Measurements from ENCODE around the gene TOM1L2. TPM values are rescaled to one million over a fixed set of nuclear protein-coding genes. Genes with fewer than 3 reads are reported as not detected.
A peak's percentile ranks its signal among the peaks of the same experiment; 100 is the strongest.

The TOM1L2 gene
- total RNA-seq, 1 experiment from 2014 or later: 35.5 TPM

DNA sequence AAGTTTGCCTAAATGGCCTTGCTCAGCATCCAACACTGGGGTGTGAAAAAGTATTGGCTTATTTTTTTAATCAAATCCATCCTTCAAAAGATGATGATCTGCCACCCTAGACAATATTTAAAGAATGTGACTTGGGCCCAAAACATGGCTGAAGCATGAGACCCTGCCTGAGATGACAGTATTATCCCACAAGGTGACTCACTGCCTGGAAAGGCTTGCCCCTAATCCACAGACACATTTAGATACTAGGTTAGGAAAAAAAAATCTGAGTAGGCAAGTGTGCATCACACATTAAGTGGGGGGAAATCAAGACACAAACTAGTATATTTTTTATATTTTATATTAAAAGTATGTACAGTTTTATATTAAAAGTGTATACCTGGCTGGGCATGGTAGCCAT lies 38.4 kb downstream of the TOM1L2 start:
- no peaks in the 10 kb centered on the region for H3K36me3 Mint-ChIP-seq (ENCODE audit: insufficient read depth, unreplicated experiment)
- H3K27me3 Mint-ChIP-seq (ENCODE audit: insufficient read depth, unreplicated experiment): no peaks in the 10 kb centered on the region
- BruUV-seq (replicated peaks): no TSS peak
- no peak overlapping the region for H3K27ac Mint-ChIP-seq (ENCODE audit: unreplicated experiment)
- Histone ChIP-seq H3K9me3 (no peaks in the 10 kb centered on the region), H3K36me3 (ENCODE audit: control insufficient read depth, insufficient read depth, low read length) (no peaks in the 10 kb centered on the region), H3K4me1 (peaks cover 65% of the 10 kb centered on the region), H3K27me3 (replicated peaks; ENCODE audit: control insufficient read depth, insufficient read depth, low read length) (no peaks in the 10 kb centered on the region), H3K4me3 (ENCODE audit: low read depth, low read length) (no peak overlapping the region)
- H3K9me3 Mint-ChIP-seq (ENCODE audit: unreplicated experiment): no peaks in the 10 kb centered on the region
- intact Hi-C loops (cut with micrococcal nuclease; ENCODE audit: unreplicated experiment): no loop called here
- no peak overlapping the region for H3K4me3 Mint-ChIP-seq (ENCODE audit: unreplicated experiment)
- TF ChIP-seq, protein P1, sequence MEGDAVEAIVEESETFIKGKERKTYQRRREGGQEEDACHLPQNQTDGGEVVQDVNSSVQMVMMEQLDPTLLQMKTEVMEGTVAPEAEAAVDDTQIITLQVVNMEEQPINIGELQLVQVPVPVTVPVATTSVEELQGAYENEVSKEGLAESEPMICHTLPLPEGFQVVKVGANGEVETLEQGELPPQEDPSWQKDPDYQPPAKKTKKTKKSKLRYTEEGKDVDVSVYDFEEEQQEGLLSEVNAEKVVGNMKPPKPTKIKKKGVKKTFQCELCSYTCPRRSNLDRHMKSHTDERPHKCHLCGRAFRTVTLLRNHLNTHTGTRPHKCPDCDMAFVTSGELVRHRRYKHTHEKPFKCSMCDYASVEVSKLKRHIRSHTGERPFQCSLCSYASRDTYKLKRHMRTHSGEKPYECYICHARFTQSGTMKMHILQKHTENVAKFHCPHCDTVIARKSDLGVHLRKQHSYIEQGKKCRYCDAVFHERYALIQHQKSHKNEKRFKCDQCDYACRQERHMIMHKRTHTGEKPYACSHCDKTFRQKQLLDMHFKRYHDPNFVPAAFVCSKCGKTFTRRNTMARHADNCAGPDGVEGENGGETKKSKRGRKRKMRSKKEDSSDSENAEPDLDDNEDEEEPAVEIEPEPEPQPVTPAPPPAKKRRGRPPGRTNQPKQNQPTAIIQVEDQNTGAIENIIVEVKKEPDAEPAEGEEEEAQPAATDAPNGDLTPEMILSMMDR (IDR thresholded peaks at IDR 0.05; ENCODE audit: insufficient read depth in 1 of 2, low read depth in 1 of 2, low read length in 1 of 2, severe bottlenecking in 1 of 2, unreplicated experiment in 1 of 2): no peak
- CTCF ChIA-PET: no interaction called here
- DNase-seq: peak in 1 of 2 experiments; percentile 2
- POLR2A ChIA-PET: no interaction called here
- H3K4me1 Mint-ChIP-seq (ENCODE audit: low read depth, unreplicated experiment): peaks cover 43% of the 10 kb centered on the region

DNA sequence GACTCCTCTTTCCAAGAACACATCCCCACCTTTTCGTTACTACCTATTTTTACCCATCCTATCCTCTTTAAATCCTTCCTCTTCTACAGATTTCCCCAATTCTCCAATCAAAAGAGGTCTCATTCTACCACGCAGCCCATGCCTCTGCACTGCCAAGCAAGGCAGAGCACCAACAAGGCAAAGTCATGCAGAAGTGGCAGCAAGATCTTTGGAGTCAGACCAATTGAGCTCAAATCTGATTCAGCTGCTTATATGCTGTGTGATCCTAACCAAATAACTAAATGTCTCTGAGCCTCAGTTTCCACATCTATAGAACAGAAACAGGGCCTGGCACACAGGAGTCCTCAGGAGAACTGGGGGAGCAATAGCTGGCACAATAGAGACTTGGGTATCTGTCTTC lies 41.0 kb downstream of the TOM1L2 start:
- peaks cover 52% of the 10 kb centered on the region for H3K4me1 ChIP-seq
- TF ChIP-seq, protein P1 (IDR thresholded peaks at IDR 0.05; ENCODE audit: insufficient read depth in 1 of 2, low read depth in 1 of 2, low read length in 1 of 2, severe bottlenecking in 1 of 2, unreplicated experiment in 1 of 2): no peak
- H3K36me3 ChIP-seq (ENCODE audit: control insufficient read depth, insufficient read depth, low read length): no peaks in the 10 kb centered on the region
- peak in 1 of 2 experiments; percentile 3 for DNase-seq
- no TSS peak for BruUV-seq (replicated peaks)
- no peak overlapping the region for H3K4me3 Mint-ChIP-seq (ENCODE audit: unreplicated experiment)
- H3K27ac Mint-ChIP-seq (ENCODE audit: unreplicated experiment): no peak overlapping the region
- no peaks in the 10 kb centered on the region for H3K9me3 Mint-ChIP-seq (ENCODE audit: unreplicated experiment)
- no peaks in the 10 kb centered on the region for H3K27me3 Mint-ChIP-seq (ENCODE audit: insufficient read depth, unreplicated experiment)
- no peaks in the 10 kb centered on the region for H3K9me3 ChIP-seq
- no peaks in the 10 kb centered on the region for H3K36me3 Mint-ChIP-seq (ENCODE audit: insufficient read depth, unreplicated experiment)
- ChIA-PET POLR2A (interaction anchor here (2.1 kb wide), 1 partner anchor 10 kb away, joined by 6 read pairs; no protein-coding TSS in a partner anchor), CTCF (interaction anchor here (0.9 kb wide), 1 partner anchor 12 kb away, joined by 3 read pairs; no protein-coding TSS in a partner anchor)
- H3K4me3 ChIP-seq (ENCODE audit: low read depth, low read length): no peak overlapping the region
- intact Hi-C loops (cut with micrococcal nuclease; ENCODE audit: unreplicated experiment): no loop called here
- H3K27me3 ChIP-seq (replicated peaks; ENCODE audit: control insufficient read depth, insufficient read depth, low read length): no peaks in the 10 kb centered on the region
- peaks cover 31% of the 10 kb centered on the region for H3K4me1 Mint-ChIP-seq (ENCODE audit: low read depth, unreplicated experiment)

DNA sequence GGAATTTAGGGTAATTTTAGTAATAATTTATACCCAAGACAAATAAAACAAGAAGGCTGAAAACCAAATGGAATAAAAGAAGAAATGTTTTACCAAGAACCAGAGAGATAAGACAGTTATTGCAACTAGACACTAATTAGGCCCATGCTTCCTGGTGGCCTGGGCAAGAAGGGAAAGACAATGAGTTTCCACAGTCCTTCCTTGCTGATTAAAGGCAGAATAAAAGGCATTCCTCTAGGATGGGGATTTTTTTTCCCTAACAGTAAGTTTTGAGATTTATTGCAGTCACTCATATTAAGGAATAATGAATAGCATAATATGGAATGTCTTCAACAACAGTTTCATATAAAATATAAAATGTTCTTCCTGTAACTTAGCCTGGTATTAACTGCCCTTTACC lies 41.5 kb downstream of the TOM1L2 start:
- no peak overlapping the region for H3K4me3 ChIP-seq (ENCODE audit: low read depth, low read length)
- Mint-ChIP-seq H3K36me3 (ENCODE audit: insufficient read depth, unreplicated experiment) (no peaks in the 10 kb centered on the region), H3K9me3 (ENCODE audit: unreplicated experiment) (no peaks in the 10 kb centered on the region), H3K4me3 (ENCODE audit: unreplicated experiment) (no peak overlapping the region), H3K4me1 (ENCODE audit: low read depth, unreplicated experiment) (peaks cover 28% of the 10 kb centered on the region), H3K27me3 (ENCODE audit: insufficient read depth, unreplicated experiment) (no peaks in the 10 kb centered on the region), H3K27ac (ENCODE audit: unreplicated experiment) (no peak overlapping the region)
- H3K27me3 ChIP-seq (replicated peaks; ENCODE audit: control insufficient read depth, insufficient read depth, low read length): no peaks in the 10 kb centered on the region
- DNase-seq: no peak
- POLR2A ChIA-PET: no interaction called here
- H3K9me3 ChIP-seq: no peaks in the 10 kb centered on the region
- H3K36me3 ChIP-seq (ENCODE audit: control insufficient read depth, insufficient read depth, low read length): no peaks in the 10 kb centered on the region
- CTCF ChIA-PET: no interaction called here
- BruUV-seq (replicated peaks): no TSS peak
- intact Hi-C loops (cut with micrococcal nuclease; ENCODE audit: unreplicated experiment): no loop called here
- TF ChIP-seq, protein P1 (IDR thresholded peaks at IDR 0.05; ENCODE audit: insufficient read depth in 1 of 2, low read depth in 1 of 2, low read length in 1 of 2, severe bottlenecking in 1 of 2, unreplicated experiment in 1 of 2): no peak
- peaks cover 47% of the 10 kb centered on the region for H3K4me1 ChIP-seq
